ENCODE data around the gene ASPG. TPM values are rescaled to one million over a fixed set of nuclear protein-coding genes. Genes with fewer than 3 reads are reported as not detected.
A peak's percentile ranks its signal among the peaks of the same experiment; 100 is the strongest.

ASPG gene
- total RNA-seq, 2 experiments from 2014 or later, result not detected

DNA sequence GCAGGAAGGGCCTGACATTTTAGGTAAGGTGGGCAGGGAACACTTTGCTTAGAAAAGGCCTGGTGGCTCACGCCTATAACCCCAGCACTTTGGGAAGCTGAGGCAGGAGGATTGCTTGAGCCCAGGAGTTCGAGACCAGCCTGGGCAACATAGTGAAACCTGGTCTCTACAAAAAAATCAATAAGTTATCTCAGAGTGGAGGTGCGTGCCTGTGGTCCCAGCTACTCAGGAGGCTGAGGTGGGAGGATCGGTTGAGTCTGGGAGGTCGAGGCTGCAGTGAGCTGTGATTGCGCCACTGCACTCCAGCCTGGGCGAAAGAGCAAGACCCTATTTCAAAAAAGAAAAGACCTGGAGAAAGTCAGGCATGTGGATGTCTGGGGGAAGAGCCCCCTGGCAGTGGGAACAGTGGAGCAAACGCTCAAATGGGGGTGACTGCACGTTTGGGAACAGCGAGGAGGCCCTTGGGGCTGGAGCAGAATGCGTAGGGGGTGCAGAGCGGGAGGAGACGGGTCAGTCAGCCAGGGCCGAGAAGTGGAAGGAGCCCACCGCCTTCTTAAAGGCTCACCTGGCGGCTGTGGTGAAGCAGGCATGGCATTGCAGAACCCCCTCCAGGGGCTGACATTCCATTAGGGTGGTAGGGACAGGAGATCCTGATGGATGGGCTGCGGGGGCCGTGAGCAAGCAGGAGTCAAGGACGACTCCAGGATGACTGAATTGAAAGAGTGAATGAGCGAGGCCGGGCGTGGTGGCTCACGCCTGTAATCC, 46.6 kb downstream of the ASPG start:
- Mint-ChIP-seq H3K27ac (no peak overlapping the region), H3K4me1 (ENCODE audit: low read depth) (peaks cover 7% of the 10 kb centered on the region), H3K36me3 (ENCODE audit: low read depth) (peaks cover 1% of the 10 kb centered on the region), H3K4me3 (no peak overlapping the region), H3K9me3 (peaks cover 9% of the 10 kb centered on the region), H3K27me3 (ENCODE audit: low read depth) (peaks cover 39% of the 10 kb centered on the region)
- CTCF ChIA-PET, result interaction anchor here (1.4 kb wide), 1 partner anchor 55 kb away, joined by 8 read pairs; no protein-coding TSS in a partner anchor
- DNase-seq, result no peak
- intact Hi-C loops (cut with micrococcal nuclease), result loop anchor here (1.0 to 10.0 kb wide), 3 partner anchors 38 to 333 kb away; no protein-coding TSS in a partner anchor

DNA sequence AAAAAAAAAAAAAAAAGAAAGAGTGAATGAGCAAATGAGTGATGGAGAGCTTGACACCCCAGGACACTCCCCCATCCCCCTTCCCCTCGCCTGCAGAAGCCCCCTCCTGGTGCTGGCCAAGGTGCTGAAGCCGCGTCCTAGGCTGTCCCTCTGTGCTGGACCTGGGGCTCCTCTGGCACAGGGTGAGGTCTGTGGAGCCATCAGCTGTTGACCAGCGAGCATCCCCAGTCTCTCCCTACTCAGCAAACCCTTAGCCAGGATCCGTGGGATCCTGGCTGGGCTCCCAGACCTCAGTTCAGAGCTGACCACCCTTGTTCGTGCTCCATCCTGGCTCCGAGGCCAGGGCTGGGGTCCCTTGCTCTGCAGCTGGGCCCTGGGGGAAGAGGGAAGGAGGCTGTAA, 47.5 kb downstream of the ASPG start:
- intact Hi-C loops (cut with micrococcal nuclease), result loop anchor here (10.0 kb wide), 1 partner anchor 332 kb away; no protein-coding TSS in a partner anchor
- Mint-ChIP-seq H3K36me3 (ENCODE audit: low read depth) (peaks cover 1% of the 10 kb centered on the region), H3K4me3 (no peak overlapping the region), H3K9me3 (peaks cover 9% of the 10 kb centered on the region), H3K4me1 (ENCODE audit: low read depth) (peaks cover 9% of the 10 kb centered on the region), H3K27me3 (ENCODE audit: low read depth) (peaks cover 40% of the 10 kb centered on the region), H3K27ac (no peak overlapping the region)
- CTCF ChIA-PET, result no interaction called here
- no peak for DNase-seq

DNA sequence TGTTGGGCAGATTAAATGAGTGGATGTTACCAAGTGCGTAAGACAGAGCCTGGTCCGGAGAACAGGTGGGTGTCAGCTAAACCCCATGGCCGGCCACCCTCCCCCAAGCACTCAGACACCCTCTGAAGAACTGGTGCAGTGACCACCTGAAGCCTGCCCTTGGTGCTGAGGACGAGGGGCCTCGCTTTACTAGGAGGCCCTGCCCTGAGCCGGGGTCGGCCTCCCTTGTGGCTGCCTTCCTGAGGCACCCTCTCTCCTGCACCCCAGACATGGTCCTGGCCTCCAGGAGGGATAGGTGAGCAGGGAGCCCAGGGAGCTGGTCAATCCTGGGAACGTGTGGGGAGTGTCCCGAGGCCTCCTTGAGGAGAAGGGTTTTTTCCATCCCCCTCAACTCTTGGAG, 48.0 kb downstream of the ASPG start:
- Mint-ChIP-seq H3K4me3 (no peak overlapping the region), H3K9me3 (peaks cover 9% of the 10 kb centered on the region), H3K4me1 (ENCODE audit: low read depth) (peaks cover 9% of the 10 kb centered on the region), H3K27me3 (ENCODE audit: low read depth) (peaks cover 40% of the 10 kb centered on the region), H3K27ac (no peak overlapping the region), H3K36me3 (ENCODE audit: low read depth) (peaks cover 1% of the 10 kb centered on the region)
- DNase-seq, result no peak
- CTCF ChIA-PET, result no interaction called here
- intact Hi-C loops (cut with micrococcal nuclease), result loop anchor here (10.0 kb wide), 1 partner anchor 331 kb away; no protein-coding TSS in a partner anchor

DNA sequence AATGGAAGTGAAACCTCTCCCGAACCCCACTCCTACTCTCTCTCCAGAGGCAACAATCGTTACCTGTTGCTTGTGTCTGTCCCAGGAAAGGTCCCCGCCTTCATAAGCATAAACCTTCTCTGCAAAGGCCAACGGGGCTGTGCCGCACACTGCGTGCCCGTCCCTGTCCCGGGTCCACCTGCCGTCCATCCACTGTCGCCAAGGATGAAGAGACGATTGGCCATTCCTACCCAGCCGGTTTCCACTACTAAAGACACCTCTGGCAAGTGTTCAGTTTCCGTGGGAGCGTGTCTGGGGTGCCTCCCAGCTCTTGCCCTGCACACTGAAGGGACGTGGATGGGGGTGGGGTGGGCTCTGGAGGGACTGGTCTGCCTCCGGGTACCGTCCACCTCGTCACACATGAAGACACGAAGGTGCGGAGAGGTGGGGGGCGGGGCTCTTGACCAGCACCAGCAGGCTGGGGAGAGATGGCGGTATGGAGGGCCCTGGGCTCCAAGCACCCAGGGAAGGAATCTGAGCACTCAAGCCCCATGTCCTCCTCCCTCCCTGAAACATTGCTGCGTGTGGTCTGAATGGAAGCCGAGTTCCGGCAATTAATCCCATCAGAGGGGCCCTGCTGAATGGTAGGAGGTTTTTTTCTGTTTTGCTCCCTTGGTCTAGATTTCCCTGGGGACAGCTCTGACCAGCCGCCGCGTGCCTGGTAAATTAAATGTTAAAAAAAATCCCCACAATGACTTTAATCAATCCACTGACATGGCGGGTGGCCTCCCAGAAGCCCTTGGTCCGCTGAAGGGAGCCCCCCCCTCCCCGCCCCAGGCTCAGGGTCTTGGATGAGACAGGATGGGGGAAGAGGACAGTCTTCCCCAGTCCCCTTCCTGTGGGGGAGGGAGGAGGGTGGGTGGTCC, 48.8 kb downstream of the ASPG start:
- no peaks in the 10 kb centered on the region for H3K36me3 Mint-ChIP-seq (ENCODE audit: low read depth)
- peaks cover 9% of the 10 kb centered on the region for H3K4me1 Mint-ChIP-seq (ENCODE audit: low read depth)
- intact Hi-C loops (cut with micrococcal nuclease), result loop anchor here (10.0 kb wide), 1 partner anchor 330 kb away; no protein-coding TSS in a partner anchor
- H3K27ac Mint-ChIP-seq, result no peak overlapping the region
- no peak for DNase-seq
- CTCF ChIA-PET, result no interaction called here
- peaks cover 9% of the 10 kb centered on the region for H3K9me3 Mint-ChIP-seq
- H3K27me3 Mint-ChIP-seq (ENCODE audit: low read depth), result peaks cover 40% of the 10 kb centered on the region
- H3K4me3 Mint-ChIP-seq, result no peak overlapping the region

DNA sequence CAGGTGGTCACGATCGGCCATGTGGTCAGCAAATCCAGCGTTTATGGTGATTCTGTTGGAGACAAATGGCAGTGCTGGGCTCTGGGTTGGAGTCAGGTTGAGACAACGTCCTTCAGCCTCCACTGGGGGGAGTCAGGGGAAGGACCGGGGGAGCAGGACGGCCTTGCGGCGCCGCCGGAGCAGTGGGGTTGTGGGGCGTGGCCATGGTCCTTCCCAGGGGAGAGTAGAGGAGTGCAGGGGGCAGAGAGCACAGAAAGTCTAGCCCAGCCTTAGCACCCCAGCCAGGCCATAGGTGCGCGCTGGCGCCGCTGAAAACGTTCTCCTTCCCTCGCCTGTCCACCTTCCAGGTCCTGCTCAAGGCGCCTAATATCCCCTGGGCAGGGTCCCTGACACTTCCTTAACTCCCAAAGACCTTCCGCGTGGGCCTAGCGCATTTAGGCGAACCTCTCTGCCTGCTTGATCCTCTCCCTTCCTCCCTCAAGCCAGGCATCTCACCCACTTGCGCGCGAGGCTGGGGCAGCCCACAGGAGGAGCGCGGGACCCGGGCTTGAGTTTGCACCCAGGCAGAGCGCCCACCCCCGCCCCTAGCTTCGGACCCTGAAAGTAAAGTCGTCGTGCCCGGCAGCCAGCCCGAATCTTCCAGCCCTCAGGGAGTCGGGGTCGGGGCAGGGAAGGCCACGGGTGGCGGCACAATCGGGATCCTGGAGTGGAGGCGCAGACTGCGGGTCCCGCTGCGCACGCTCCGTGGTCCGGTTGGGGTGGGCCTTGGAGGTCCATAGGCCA, 49.8 kb downstream of the ASPG start:
- CTCF ChIA-PET, result no interaction called here
- DNase-seq, result no peak
- intact Hi-C loops (cut with micrococcal nuclease), result loop anchor here (5.0 to 10.0 kb wide), 2 partner anchors 87 to 329 kb away; no protein-coding TSS in a partner anchor
- no peaks in the 10 kb centered on the region for H3K36me3 Mint-ChIP-seq (ENCODE audit: low read depth)
- no peak overlapping the region for H3K4me3 Mint-ChIP-seq
- H3K27me3 Mint-ChIP-seq (ENCODE audit: low read depth), result peaks cover 40% of the 10 kb centered on the region
- peaks cover 9% of the 10 kb centered on the region for H3K4me1 Mint-ChIP-seq (ENCODE audit: low read depth)
- peaks cover under 1% of the 10 kb centered on the region for H3K9me3 Mint-ChIP-seq
- H3K27ac Mint-ChIP-seq, result no peak overlapping the region

DNA sequence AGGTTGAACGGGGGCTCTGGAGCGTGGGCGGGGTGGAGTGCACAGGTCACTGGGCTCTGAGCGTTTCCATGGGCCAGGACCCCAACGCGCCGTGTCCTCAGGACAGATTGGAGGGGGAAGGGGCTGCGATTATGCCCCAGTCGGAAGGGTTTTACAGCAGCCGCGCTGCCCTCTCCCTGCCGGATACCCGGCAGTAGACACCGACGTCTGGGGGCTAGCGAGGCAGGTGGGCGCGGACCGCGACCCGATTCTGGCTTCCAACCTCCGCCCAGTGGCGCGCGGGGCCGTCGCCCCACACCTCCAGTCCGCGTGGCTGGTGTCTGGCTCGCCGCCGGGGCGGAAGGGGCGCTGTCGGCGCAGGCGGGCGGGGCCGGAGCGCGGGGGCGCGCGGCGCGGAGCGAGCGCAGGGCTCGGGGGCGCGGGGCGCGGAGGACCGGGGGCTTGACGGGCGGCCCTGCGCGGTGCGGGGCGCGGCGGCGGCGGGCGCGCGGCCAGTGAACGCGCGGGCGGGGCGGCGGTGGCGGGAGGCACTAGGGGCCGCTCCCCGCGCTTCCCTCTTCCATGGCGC, 50.5 kb downstream of the ASPG start:
- DNase-seq, result no peak
- Mint-ChIP-seq H3K36me3 (ENCODE audit: low read depth) (no peaks in the 10 kb centered on the region), H3K27me3 (ENCODE audit: low read depth) (peaks cover 37% of the 10 kb centered on the region), H3K4me1 (ENCODE audit: low read depth) (peaks cover 9% of the 10 kb centered on the region), H3K4me3 (no peak overlapping the region), H3K9me3 (no peaks in the 10 kb centered on the region), H3K27ac (no peak overlapping the region)
- CTCF ChIA-PET, result no interaction called here
- intact Hi-C loops (cut with micrococcal nuclease), result loop anchor here (2.0 to 10.0 kb wide), 3 partner anchors 86 to 505 kb away; no protein-coding TSS in a partner anchor

DNA sequence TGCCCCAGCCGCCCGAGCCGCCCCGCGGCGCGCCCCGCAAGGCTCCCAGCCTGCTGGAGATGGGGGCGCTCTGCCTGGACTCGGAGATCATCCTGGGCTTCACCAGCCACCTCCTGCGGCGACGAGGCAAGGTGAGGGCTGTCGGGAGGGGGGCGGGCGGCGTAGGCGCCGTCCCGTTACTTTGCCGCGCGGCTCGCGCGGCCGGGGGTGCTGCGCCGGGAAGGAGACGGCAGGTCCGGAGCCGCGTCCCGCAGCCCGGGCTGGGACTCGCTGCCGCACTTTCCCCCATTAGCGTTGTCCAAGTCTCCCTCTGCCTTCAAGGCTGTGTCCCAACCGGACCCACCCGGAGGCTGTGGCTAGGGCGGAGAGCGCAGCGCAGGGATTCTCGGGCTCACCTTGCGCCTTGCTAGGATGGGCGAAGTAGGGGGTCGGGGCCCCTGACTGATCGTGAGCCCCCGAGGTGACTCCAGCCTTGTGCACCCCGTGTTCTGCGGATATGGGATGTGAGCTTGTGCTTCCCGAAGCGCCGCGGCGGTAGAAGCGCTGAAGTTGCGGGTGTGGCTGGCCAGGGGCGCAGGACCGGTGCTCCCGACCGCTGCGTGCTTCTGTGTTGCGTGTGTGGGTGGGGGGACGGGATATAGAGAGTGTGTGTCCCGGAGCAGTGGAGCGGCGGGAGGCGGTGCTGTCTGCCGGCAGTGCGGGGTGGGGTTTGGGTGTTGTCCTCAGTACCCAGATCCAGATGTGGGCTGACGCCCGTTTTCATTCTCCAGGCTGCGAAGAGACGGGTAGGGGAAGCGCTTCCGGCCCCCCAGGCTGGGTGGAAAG, 51.2 kb downstream of the ASPG start:
- Mint-ChIP-seq H3K9me3 (no peaks in the 10 kb centered on the region), H3K4me3 (peak overlapping the region; percentile 19), H3K27me3 (ENCODE audit: low read depth) (peaks cover 34% of the 10 kb centered on the region), H3K27ac (no peak overlapping the region), H3K4me1 (ENCODE audit: low read depth) (peaks cover 9% of the 10 kb centered on the region), H3K36me3 (ENCODE audit: low read depth) (no peaks in the 10 kb centered on the region)
- intact Hi-C loops (cut with micrococcal nuclease), result loop anchor here (1.0 to 10.0 kb wide), 4 partner anchors 86 to 504 kb away; no protein-coding TSS in a partner anchor
- CTCF ChIA-PET, result no interaction called here
- DNase-seq, result no peak

DNA sequence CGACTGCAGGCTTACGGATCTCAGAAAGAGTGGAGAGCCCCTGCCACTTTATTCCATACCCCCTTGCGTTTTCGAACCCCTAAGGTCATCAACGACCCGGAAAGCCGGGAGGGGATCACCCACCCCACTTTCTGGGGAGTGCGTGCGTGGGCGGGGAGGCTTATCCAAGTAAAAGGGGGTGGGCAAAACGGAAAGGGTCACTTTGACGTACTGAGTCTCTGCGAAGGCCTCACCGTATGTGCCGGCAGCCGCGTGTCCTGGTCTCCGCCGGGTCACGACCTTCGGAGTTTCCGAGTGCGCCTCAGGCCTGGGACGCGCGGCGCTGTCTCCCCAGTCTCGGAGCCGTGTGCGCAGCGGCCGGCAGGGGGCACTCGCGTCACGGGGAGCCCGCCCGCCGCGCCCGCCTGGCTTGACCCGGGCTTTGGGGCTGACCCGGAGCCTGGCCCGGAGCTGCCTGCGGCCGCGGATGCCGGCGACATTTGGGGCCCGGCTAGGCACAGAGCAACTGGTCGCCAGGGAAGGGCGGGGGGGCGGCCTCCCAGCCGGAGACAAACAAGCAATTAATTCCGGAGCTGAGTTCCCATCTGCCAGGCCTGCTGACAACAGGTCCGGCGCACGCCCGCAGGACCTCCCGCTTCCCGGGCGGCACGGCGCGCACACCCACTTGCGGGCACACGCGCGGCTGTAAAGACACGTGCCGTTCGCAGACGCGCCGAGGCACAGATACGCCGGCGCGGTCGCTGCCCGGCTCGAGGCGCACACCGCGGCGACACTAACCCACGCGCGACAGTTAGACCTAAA, 52.0 kb downstream of the ASPG start:
- Mint-ChIP-seq H3K36me3 (ENCODE audit: low read depth) (no peaks in the 10 kb centered on the region), H3K4me3 (peak overlapping the region; percentile 19), H3K27me3 (ENCODE audit: low read depth) (peaks cover 25% of the 10 kb centered on the region), H3K27ac (no peak overlapping the region), H3K4me1 (ENCODE audit: low read depth) (peaks cover 9% of the 10 kb centered on the region), H3K9me3 (no peaks in the 10 kb centered on the region)
- CTCF ChIA-PET, result interaction anchor here (0.6 kb wide), 1 partner anchor 60 kb away, joined by 3 read pairs; no protein-coding TSS in a partner anchor
- intact Hi-C loops (cut with micrococcal nuclease), result loop anchor here (1.0 to 10.0 kb wide), 4 partner anchors 85 to 503 kb away; no protein-coding TSS in a partner anchor
- peak; percentile 63 for DNase-seq

DNA sequence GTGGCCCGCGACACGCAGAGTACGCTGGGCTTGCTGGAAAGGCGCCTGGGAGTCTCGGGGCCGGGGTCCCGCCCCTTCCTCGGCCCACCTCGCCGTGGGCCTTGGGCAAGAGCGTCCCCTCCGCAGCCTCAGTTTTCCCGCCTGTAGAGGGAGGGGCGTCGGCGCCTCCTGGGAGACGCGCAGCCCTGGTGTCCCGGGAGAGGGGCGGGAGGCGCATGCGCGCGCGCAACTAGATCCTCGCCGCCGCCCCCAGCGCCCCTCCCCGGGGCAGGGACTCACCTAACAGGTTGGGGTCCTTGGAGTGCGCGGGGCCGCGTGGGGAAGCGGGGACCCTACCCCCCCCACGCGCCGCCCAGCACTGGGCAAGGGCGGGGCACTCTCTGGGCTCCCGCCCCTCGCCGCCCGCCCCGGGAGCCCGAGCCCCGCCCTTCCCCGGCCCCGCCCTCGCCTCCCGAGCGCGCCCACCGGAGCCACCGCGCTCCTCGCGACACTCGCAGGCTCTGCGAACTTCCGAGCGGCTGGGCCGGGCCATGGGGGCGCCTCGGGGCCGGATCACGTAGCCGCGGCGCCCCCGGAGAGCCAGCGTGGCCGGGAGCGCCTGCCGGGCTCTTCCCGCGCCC, 52.7 kb downstream of the ASPG start, which contains the start of gene KIF26A:
KIF26A (plus strand) TSS at position 490 of the 620 bp plus-strand sequence. CDS start 136 bp downstream, outside the sequence.
- Mint-ChIP-seq H3K4me1 (ENCODE audit: low read depth) (peaks cover 9% of the 10 kb centered on the region), H3K36me3 (ENCODE audit: low read depth) (no peaks in the 10 kb centered on the region), H3K27ac (no peak within 1 kb of the TSS), H3K4me3 (peak within 1 kb of the TSS; percentile 19), H3K27me3 (ENCODE audit: low read depth) (peaks cover 25% of the 10 kb centered on the region), H3K9me3 (no peaks in the 10 kb centered on the region)
- no peak for DNase-seq
- intact Hi-C loops (cut with micrococcal nuclease), result loop anchor here (5.0 to 10.0 kb wide), 2 partner anchors 84 to 327 kb away; no protein-coding TSS in a partner anchor
- CTCF ChIA-PET, result interaction anchor here (0.6 kb wide), 1 partner anchor 61 kb away, joined by 3 read pairs; no protein-coding TSS in a partner anchor

Measured in activated naive CD4-positive, alpha-beta T cell treated with anti-CD3 and anti-CD28 coated beads for 36 hours (primary cell).